GM23338 (cell line): ENCODE results near the gene SFMBT2. TPM values are rescaled to one million over a fixed set of nuclear protein-coding genes. Genes with fewer than 3 reads are reported as not detected.

Source experiments
- ATAC-seq: fragments of 200-7000 bp; cut with Tn5 transposase; 3 replicates; pipeline ENCODE4 v1.9.1; 2020
- DNase-seq: peaks from one replicate; pipeline ENCODE4 v3.0.0-alpha.2; 2015; ENCODE audit warnings: low spot score
- H2AFZ ChIP-seq: fragments of 200-600 bp; sonication (generic); 2 replicates; pipeline ENCODE4 v1.8.0; 2016; ENCODE audit warnings: antibody characterized with exemption, mild to moderate bottlenecking, moderate library complexity
- H3F3A ChIP-seq: fragments of 200-600 bp; sonication (generic); replicated peaks from 2 replicates; pipeline ENCODE4 v1.8.0; 2017; ENCODE audit warnings: antibody characterized with exemption, mixed run types, low read depth
- H3K27ac ChIP-seq: fragments of 200-600 bp; sonication (generic); 2 replicates; pipeline ENCODE4 v1.6.1; 2016; ENCODE audit warnings: low read depth
- H3K27me3 ChIP-seq: fragments of 200-600 bp; sonication (generic); 2 replicates; pipeline ENCODE4 v1.8.0; 2016; ENCODE audit warnings: mild to moderate bottlenecking, mixed run types, moderate library complexity; ENCODE audit not compliant: insufficient read depth
- H3K36me3 ChIP-seq: fragments of 200-600 bp; sonication (generic); 2 replicates; pipeline ENCODE4 v1.8.0; 2016; ENCODE audit warnings: mild to moderate bottlenecking; ENCODE audit not compliant: insufficient read depth
- H3K4me1 ChIP-seq: fragments of 200-600 bp; sonication (generic); 2 replicates; pipeline ENCODE4 v1.8.0; 2016; ENCODE audit warnings: mild to moderate bottlenecking, moderate library complexity; ENCODE audit not compliant: insufficient read depth
- H3K4me2 ChIP-seq: fragments of 200-600 bp; sonication (generic); 2 replicates; pipeline ENCODE4 v1.7.1; 2017; ENCODE audit warnings: mixed run types
- H3K4me3 ChIP-seq: fragments of 200-600 bp; sonication (generic); 2 replicates; pipeline ENCODE4 v1.6.1; 2016; ENCODE audit warnings: mixed run types
- H3K79me2 ChIP-seq: fragments of 200-600 bp; sonication (generic); replicated peaks from 2 replicates; pipeline ENCODE4 v1.8.0; 2017; ENCODE audit warnings: mild to moderate bottlenecking; ENCODE audit not compliant: insufficient read depth
- H3K9me2 ChIP-seq: fragments of 200-600 bp; sonication (generic); 2 replicates; pipeline ENCODE4 v1.8.0; 2017; ENCODE audit not compliant: insufficient read depth
- H4K20me1 ChIP-seq: fragments of 200-600 bp; sonication (generic); replicated peaks from 2 replicates; pipeline ENCODE4 v1.8.0; 2017; ENCODE audit warnings: mild to moderate bottlenecking; ENCODE audit not compliant: insufficient read depth
- H3K27ac Mint-ChIP-seq: 2 replicates; pipeline ENCODE4 v1.8.0; 2020; ENCODE audit warnings: inconsistent platforms, mild to moderate bottlenecking, moderate library complexity, mixed read lengths
- H3K27me3 Mint-ChIP-seq: 3 replicates; pipeline ENCODE4 v1.8.0; 2022; ENCODE audit warnings: low read depth, mild to moderate bottlenecking, moderate library complexity, mixed read lengths, inconsistent platforms; ENCODE audit not compliant: insufficient read depth, poor library complexity
- H3K36me3 Mint-ChIP-seq: 3 replicates; pipeline ENCODE4 v1.8.0; 2021; ENCODE audit warnings: low read depth, mild to moderate bottlenecking, inconsistent platforms, moderate library complexity, mixed read lengths
- H3K4me1 Mint-ChIP-seq: 3 replicates; pipeline ENCODE4 v1.8.0; 2020; ENCODE audit warnings: mild to moderate bottlenecking, inconsistent platforms, mixed read lengths
- H3K4me3 Mint-ChIP-seq: 3 replicates; pipeline ENCODE4 v1.8.0; 2021; ENCODE audit warnings: moderate library complexity, mild to moderate bottlenecking, inconsistent platforms, mixed read lengths
- H3K9me3 Mint-ChIP-seq: 3 replicates; pipeline ENCODE4 v1.8.0; 2020; ENCODE audit warnings: moderate library complexity, mild to moderate bottlenecking, inconsistent platforms, mixed read lengths
- ETS1 ChIP-seq: IDR thresholded peaks from 2 replicates; pipeline ENCODE4 v1.6.1; 2016; ENCODE audit warnings: antibody characterized with exemption
- EZH2 ChIP-seq: fragments of 200-600 bp; sonication (generic); IDR thresholded peaks from one replicate; pipeline ENCODE4 v1.8.0; 2017; ENCODE audit warnings: antibody characterized with exemption, mild to moderate bottlenecking, low read depth; ENCODE audit not compliant: unreplicated experiment
- EZH2phosphoT487 ChIP-seq: fragments of 200-600 bp; sonication (generic); IDR thresholded peaks from one replicate; pipeline ENCODE4 v1.8.1; 2018; ENCODE audit warnings: antibody characterized with exemption; ENCODE audit not compliant: unreplicated experiment
- JUNB ChIP-seq: IDR thresholded peaks from one replicate; pipeline ENCODE4 v1.6.1; 2016; ENCODE audit warnings: antibody characterized with exemption; ENCODE audit not compliant: unreplicated experiment
- NANOG ChIP-seq: IDR thresholded peaks from 2 replicates; pipeline ENCODE4 v1.6.1; 2016; ENCODE audit warnings: antibody characterized with exemption, borderline replicate concordance
- POLR2AphosphoS5 ChIP-seq: IDR thresholded peaks from 2 replicates; pipeline ENCODE4 v1.6.1; 2016; ENCODE audit warnings: antibody characterized with exemption, low read depth
- STAT1 ChIP-seq: IDR thresholded peaks from one replicate; pipeline ENCODE4 v1.6.1; 2016; ENCODE audit warnings: antibody characterized with exemption; ENCODE audit not compliant: unreplicated experiment
- ZNF114 ChIP-seq: fragments of 250-450 bp; sonication (Bioruptor Pico); IDR thresholded peaks from 2 replicates; pipeline ENCODE4 v1.5.0; 2020; ENCODE audit warnings: mild to moderate bottlenecking, moderate library complexity
- ZNF331 ChIP-seq: fragments of 250-450 bp; sonication (Bioruptor Pico); IDR thresholded peaks from 2 replicates; pipeline ENCODE4 v1.5.0; 2020; ENCODE audit warnings: low read depth, mild to moderate bottlenecking, moderate library complexity
- ZNF462 ChIP-seq: fragments of 250-450 bp; sonication (Bioruptor Pico); IDR thresholded peaks from 2 replicates; pipeline ENCODE4 v1.5.0; 2020; ENCODE audit warnings: mild to moderate bottlenecking, moderate library complexity
- polyA plus RNA-seq: library from polyadenylated mRNA; unstranded; fragments of >200 nt; fragmentation: Nextera tagmentation; extraction: Ambion mirVana; gene quantifications from 2 replicates; pipeline ENCODE4 v1.2.1, GENCODE V29; 2016
- total RNA-seq: library from RNA; depleted of rRNA; stranded (reverse); fragments of >200 nt; shearing (Covaris generic); gene quantifications from 2 replicates; pipeline ENCODE4 v1.2.3, GENCODE V29; 2014
- TF ChIP-seq, protein P1 (sequence below): IDR thresholded peaks from one replicate; pipeline ENCODE4 v1.6.1; 2018; ENCODE audit warnings: antibody characterized with exemption; ENCODE audit not compliant: unreplicated experiment
- TF ChIP-seq, protein P2 (sequence below), 2 experiments: fragments of 200-600 bp in 1 of 2; sonication (generic) in 1 of 2; conservative IDR thresholded peaks; 2 replicates each; pipeline versions ENCODE4 v1.5.1 to v1.6.1; 2016 to 2017; ENCODE audit warnings: antibody characterized with exemption in 2 of 2, low read depth in 2 of 2, mild to moderate bottlenecking in 2 of 2, moderate library complexity in 1 of 2

Gene SFMBT2
- total and polyA plus RNA-seq, 2 experiments from 2014 or later = 2.7 to 6.7 TPM

DNA sequence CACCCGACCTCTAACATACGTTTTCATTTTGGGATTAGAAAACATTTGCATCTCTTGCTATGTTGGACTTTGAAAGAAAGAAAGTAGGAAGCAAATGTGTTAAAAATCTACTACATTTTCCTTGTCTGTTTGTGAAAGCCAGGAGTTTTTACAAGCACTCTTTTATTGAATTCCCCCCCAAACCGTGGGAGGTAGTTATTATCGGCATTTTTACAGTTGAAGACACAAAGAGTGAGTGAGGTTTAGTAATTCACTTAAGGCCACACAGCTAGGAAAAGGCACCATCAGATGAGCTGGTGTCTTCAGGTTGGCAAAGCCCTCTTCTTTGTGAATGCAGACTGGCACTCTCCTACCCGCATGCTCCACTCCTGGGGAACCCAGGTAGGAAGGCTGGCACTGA lies 23.5 kb upstream of the SFMBT2 start (continued):
- TF ChIP-seq ZNF462 (CRISPR knock-in tag) (no peak), NANOG (no peak), STAT1 (no peak)

DNA sequence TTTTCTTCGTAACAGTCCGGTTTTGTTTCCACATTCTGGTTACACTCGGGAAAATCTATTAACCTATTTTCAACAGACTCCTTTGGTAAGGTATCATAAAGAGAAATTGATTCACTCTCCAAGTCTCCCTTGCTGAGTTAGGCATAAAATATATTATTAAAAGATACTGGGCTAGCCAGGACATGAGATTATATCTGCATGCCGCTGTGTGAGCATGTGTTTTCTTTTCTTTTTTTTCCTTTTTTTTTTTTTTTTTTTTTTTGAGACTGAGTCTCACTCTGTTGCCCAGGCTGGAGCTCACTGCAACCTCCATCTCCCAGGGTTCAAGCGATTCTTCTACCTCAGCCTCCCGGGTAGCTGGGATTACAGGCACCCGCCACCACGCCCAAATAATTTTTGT lies 23.0 kb upstream of the SFMBT2 start:
- H3K4me3 Mint-ChIP-seq = 0 out of 3 replicates have a peak overlapping the region, but pooled peaks have one; percentile 49
- Histone ChIP-seq H3K9me2 (no peaks in the 10 kb centered on the region; the same call in 1 of the 2 replicates), H3K79me2 (no peaks in the 10 kb centered on the region), H2AFZ (peak overlapping the region; percentile 2; the same call in 1 of the 2 replicates), H3K36me3 (no peaks in the 10 kb centered on the region), H3K4me3 (peak overlapping the region; percentile 31), H3F3A (no peaks in the 10 kb centered on the region), H3K4me1 (peaks cover 43% of the 10 kb centered on the region), H4K20me1 (no peaks in the 10 kb centered on the region), H3K4me2 (peak overlapping the region; percentile 63), H3K27me3 (no peaks in the 10 kb centered on the region), H3K27ac (no peak overlapping the region)
- no peak for DNase-seq
- no peaks in the 10 kb centered on the region for H3K36me3 Mint-ChIP-seq
- no peak overlapping the region for H3K27ac Mint-ChIP-seq
- no peak for ATAC-seq
- H3K9me3 Mint-ChIP-seq = no peaks in the 10 kb centered on the region
- peaks cover 7% of the 10 kb centered on the region for H3K27me3 Mint-ChIP-seq
- peaks cover 36% of the 10 kb centered on the region for H3K4me1 Mint-ChIP-seq
- TF ChIP-seq ZNF331 (CRISPR knock-in tag) (no peak), JUNB (no peak), EZH2phosphoT487 (no peak), ETS1 (no peak), NANOG (no peak), POLR2AphosphoS5 (no peak), STAT1 (no peak), ZNF114 (CRISPR knock-in tag) (no peak), EZH2 (no peak)
- TF ChIP-seq, protein P1, sequence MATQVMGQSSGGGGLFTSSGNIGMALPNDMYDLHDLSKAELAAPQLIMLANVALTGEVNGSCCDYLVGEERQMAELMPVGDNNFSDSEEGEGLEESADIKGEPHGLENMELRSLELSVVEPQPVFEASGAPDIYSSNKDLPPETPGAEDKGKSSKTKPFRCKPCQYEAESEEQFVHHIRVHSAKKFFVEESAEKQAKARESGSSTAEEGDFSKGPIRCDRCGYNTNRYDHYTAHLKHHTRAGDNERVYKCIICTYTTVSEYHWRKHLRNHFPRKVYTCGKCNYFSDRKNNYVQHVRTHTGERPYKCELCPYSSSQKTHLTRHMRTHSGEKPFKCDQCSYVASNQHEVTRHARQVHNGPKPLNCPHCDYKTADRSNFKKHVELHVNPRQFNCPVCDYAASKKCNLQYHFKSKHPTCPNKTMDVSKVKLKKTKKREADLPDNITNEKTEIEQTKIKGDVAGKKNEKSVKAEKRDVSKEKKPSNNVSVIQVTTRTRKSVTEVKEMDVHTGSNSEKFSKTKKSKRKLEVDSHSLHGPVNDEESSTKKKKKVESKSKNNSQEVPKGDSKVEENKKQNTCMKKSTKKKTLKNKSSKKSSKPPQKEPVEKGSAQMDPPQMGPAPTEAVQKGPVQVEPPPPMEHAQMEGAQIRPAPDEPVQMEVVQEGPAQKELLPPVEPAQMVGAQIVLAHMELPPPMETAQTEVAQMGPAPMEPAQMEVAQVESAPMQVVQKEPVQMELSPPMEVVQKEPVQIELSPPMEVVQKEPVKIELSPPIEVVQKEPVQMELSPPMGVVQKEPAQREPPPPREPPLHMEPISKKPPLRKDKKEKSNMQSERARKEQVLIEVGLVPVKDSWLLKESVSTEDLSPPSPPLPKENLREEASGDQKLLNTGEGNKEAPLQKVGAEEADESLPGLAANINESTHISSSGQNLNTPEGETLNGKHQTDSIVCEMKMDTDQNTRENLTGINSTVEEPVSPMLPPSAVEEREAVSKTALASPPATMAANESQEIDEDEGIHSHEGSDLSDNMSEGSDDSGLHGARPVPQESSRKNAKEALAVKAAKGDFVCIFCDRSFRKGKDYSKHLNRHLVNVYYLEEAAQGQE = no peak
- TF ChIP-seq, protein P2, sequence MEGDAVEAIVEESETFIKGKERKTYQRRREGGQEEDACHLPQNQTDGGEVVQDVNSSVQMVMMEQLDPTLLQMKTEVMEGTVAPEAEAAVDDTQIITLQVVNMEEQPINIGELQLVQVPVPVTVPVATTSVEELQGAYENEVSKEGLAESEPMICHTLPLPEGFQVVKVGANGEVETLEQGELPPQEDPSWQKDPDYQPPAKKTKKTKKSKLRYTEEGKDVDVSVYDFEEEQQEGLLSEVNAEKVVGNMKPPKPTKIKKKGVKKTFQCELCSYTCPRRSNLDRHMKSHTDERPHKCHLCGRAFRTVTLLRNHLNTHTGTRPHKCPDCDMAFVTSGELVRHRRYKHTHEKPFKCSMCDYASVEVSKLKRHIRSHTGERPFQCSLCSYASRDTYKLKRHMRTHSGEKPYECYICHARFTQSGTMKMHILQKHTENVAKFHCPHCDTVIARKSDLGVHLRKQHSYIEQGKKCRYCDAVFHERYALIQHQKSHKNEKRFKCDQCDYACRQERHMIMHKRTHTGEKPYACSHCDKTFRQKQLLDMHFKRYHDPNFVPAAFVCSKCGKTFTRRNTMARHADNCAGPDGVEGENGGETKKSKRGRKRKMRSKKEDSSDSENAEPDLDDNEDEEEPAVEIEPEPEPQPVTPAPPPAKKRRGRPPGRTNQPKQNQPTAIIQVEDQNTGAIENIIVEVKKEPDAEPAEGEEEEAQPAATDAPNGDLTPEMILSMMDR (conservative IDR thresholded peaks at IDR 0.05; ENCODE audit: low read depth in 2 of 2) = no peak
